Measurements from ENCODE around the gene GPC5. TPM values are rescaled to one million over a fixed set of nuclear protein-coding genes. Genes with fewer than 3 reads are reported as not detected.

Gene GPC5
- total RNA-seq, 1 donor from 2014 or later, result 10.2 TPM

DNA sequence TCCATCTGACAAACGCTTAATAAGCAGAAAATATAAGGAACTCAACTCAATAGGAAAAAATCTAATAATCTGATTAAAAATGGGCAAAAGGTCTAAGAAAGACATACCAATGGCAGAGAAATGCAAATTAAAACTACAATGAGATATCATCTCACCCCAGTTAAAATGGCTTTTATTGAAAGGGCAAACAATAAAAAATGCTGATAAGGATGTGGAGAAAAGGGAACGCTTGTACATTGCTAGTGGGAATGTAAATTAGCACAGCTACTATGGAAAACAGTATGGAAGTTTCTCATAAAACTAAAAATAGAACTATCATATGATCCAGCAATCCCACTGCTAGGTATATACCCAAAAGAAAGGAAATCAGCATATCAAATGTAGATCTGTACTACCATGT is 1319.4 kb downstream of the GPC5 start:
- no peaks in the 10 kb centered on the region for H3K4me1 Mint-ChIP-seq (ENCODE audit: low read depth, unreplicated experiment)
- TF ChIP-seq, protein P1, sequence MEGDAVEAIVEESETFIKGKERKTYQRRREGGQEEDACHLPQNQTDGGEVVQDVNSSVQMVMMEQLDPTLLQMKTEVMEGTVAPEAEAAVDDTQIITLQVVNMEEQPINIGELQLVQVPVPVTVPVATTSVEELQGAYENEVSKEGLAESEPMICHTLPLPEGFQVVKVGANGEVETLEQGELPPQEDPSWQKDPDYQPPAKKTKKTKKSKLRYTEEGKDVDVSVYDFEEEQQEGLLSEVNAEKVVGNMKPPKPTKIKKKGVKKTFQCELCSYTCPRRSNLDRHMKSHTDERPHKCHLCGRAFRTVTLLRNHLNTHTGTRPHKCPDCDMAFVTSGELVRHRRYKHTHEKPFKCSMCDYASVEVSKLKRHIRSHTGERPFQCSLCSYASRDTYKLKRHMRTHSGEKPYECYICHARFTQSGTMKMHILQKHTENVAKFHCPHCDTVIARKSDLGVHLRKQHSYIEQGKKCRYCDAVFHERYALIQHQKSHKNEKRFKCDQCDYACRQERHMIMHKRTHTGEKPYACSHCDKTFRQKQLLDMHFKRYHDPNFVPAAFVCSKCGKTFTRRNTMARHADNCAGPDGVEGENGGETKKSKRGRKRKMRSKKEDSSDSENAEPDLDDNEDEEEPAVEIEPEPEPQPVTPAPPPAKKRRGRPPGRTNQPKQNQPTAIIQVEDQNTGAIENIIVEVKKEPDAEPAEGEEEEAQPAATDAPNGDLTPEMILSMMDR (IDR thresholded peaks at IDR 0.05; ENCODE audit: partially characterized antibody, unreplicated experiment), result no peak
- no peak overlapping the region for H3K27ac Mint-ChIP-seq (ENCODE audit: unreplicated experiment)
- no peaks in the 10 kb centered on the region for H3K36me3 Mint-ChIP-seq (ENCODE audit: unreplicated experiment)
- H3K27me3 Mint-ChIP-seq (ENCODE audit: unreplicated experiment), result no peaks in the 10 kb centered on the region
- DNase-seq, result no peak
- no peaks in the 10 kb centered on the region for H3K9me3 Mint-ChIP-seq (ENCODE audit: unreplicated experiment)
- H3K4me3 Mint-ChIP-seq (ENCODE audit: unreplicated experiment), result no peak overlapping the region

DNA sequence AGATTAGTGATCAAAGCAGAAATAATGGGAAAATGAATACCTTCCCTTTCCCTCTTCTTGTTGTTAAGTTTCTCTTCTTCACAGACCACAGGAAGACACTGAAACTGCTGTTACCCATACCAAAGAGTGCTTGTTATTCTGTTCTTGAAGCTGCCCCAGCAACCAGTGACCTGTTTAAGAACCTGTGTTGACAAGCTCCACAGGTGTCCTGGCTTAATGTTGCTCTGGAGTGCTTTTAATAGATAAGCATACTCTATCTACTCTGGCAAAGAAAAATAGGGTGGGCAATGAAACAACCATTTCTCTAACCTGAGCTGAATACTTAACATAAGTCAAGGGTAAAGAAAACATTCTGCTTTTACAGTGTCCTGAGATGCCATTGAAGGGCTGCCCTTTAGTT is 1321.4 kb downstream of the GPC5 start:
- DNase-seq, result no peak
- H3K36me3 Mint-ChIP-seq (ENCODE audit: unreplicated experiment), result no peaks in the 10 kb centered on the region
- no peaks in the 10 kb centered on the region for H3K4me1 Mint-ChIP-seq (ENCODE audit: low read depth, unreplicated experiment)
- no peak overlapping the region for H3K27ac Mint-ChIP-seq (ENCODE audit: unreplicated experiment)
- peaks cover 4% of the 10 kb centered on the region for H3K9me3 Mint-ChIP-seq (ENCODE audit: unreplicated experiment)
- TF ChIP-seq, protein P1 (IDR thresholded peaks at IDR 0.05; ENCODE audit: partially characterized antibody, unreplicated experiment), result no peak
- no peaks in the 10 kb centered on the region for H3K27me3 Mint-ChIP-seq (ENCODE audit: unreplicated experiment)
- no peak overlapping the region for H3K4me3 Mint-ChIP-seq (ENCODE audit: unreplicated experiment)

DNA sequence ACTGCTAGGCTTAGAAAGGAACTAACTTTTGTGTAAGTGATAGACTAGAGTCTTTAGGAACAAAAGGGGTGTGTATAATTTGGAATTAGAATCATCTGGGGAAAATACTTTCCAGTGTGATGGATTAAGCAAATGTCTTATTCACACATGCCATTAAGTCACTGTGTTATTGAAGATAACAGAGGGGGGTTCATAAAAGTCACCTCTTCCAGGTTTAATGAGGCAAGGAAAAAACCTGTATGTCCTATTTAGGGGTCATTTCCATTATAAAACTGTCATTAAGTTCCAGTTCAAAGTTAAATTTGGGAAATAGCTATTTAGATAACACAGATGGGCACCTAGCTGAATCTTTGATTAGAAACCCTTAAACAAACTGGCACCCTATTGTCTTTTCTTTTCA is 1323.2 kb downstream of the GPC5 start:
- Mint-ChIP-seq H3K36me3 (ENCODE audit: unreplicated experiment) (no peaks in the 10 kb centered on the region), H3K27ac (ENCODE audit: unreplicated experiment) (no peak overlapping the region), H3K27me3 (ENCODE audit: unreplicated experiment) (no peaks in the 10 kb centered on the region), H3K4me3 (ENCODE audit: unreplicated experiment) (no peak overlapping the region), H3K4me1 (ENCODE audit: low read depth, unreplicated experiment) (no peaks in the 10 kb centered on the region), H3K9me3 (ENCODE audit: unreplicated experiment) (peaks cover 4% of the 10 kb centered on the region)
- TF ChIP-seq, protein P1 (IDR thresholded peaks at IDR 0.05; ENCODE audit: partially characterized antibody, unreplicated experiment), result no peak
- DNase-seq, result no peak

DNA sequence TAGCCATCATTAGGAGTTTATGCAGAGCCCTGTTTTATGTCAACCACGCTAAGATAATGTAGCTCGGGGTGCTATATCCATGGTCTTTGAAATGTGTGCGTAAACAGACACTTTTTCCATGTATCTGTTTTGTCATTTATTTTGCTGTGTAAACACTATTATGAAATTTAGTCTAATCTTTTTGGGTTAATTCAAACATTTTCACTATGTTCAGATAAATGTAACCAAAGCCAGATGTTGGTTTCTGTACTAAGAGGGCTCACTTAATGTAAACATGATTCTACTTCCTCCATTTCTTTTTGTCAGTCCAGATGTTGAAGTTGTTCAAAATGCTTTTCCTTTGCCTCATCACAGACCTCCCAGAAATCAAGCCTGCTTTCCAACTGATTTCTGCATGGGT is 1328.7 kb downstream of the GPC5 start:
- H3K4me3 Mint-ChIP-seq (ENCODE audit: unreplicated experiment), result no peak overlapping the region
- H3K4me1 Mint-ChIP-seq (ENCODE audit: low read depth, unreplicated experiment), result no peaks in the 10 kb centered on the region
- TF ChIP-seq, protein P1 (IDR thresholded peaks at IDR 0.05; ENCODE audit: partially characterized antibody, unreplicated experiment), result no peak
- peaks cover 4% of the 10 kb centered on the region for H3K9me3 Mint-ChIP-seq (ENCODE audit: unreplicated experiment)
- DNase-seq, result no peak
- H3K36me3 Mint-ChIP-seq (ENCODE audit: unreplicated experiment), result no peaks in the 10 kb centered on the region
- no peaks in the 10 kb centered on the region for H3K27me3 Mint-ChIP-seq (ENCODE audit: unreplicated experiment)
- H3K27ac Mint-ChIP-seq (ENCODE audit: unreplicated experiment), result no peak overlapping the region

DNA sequence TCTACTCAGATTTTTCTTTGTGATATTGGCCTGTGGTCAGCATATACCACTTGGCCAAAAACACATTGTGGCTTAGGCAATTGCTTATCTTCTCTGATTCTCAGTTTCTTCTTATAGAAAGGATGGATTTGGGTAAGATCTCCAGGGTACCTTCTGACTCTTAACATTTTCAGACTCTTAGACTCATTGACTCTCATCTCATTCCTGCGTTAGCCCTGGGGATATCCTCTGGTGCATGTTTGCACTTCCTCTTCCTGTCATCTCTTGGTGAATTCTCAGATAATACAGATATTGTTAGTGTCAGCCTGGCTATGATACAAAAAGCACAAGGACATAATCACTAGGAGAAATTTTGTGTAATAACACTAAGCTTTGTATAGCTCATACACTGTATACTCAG is 1335.6 kb downstream of the GPC5 start:
- no peak overlapping the region for H3K4me3 Mint-ChIP-seq (ENCODE audit: unreplicated experiment)
- no peaks in the 10 kb centered on the region for H3K9me3 Mint-ChIP-seq (ENCODE audit: unreplicated experiment)
- H3K27me3 Mint-ChIP-seq (ENCODE audit: unreplicated experiment), result no peaks in the 10 kb centered on the region
- H3K27ac Mint-ChIP-seq (ENCODE audit: unreplicated experiment), result no peak overlapping the region
- no peaks in the 10 kb centered on the region for H3K4me1 Mint-ChIP-seq (ENCODE audit: low read depth, unreplicated experiment)
- DNase-seq, result no peak
- H3K36me3 Mint-ChIP-seq (ENCODE audit: unreplicated experiment), result peaks cover 9% of the 10 kb centered on the region
- TF ChIP-seq, protein P1 (IDR thresholded peaks at IDR 0.05; ENCODE audit: partially characterized antibody, unreplicated experiment), result no peak

All from glutamatergic neuron (in vitro differentiated cells).